ENCODE results near the gene SLC23A1. TPM values are rescaled to one million over a fixed set of nuclear protein-coding genes. Genes with fewer than 3 reads are reported as not detected.
A peak's percentile ranks its signal among the peaks of the same experiment; 100 is the strongest.
"Not testable (repeated sequence)": the region's sequence is repeated elsewhere in the genome, so short reads cannot be mapped to it uniquely, and the experiment has no call there.

SLC23A1 gene
- total RNA-seq, 1 donor from 2014 or later, result 2.1 TPM

DNA sequence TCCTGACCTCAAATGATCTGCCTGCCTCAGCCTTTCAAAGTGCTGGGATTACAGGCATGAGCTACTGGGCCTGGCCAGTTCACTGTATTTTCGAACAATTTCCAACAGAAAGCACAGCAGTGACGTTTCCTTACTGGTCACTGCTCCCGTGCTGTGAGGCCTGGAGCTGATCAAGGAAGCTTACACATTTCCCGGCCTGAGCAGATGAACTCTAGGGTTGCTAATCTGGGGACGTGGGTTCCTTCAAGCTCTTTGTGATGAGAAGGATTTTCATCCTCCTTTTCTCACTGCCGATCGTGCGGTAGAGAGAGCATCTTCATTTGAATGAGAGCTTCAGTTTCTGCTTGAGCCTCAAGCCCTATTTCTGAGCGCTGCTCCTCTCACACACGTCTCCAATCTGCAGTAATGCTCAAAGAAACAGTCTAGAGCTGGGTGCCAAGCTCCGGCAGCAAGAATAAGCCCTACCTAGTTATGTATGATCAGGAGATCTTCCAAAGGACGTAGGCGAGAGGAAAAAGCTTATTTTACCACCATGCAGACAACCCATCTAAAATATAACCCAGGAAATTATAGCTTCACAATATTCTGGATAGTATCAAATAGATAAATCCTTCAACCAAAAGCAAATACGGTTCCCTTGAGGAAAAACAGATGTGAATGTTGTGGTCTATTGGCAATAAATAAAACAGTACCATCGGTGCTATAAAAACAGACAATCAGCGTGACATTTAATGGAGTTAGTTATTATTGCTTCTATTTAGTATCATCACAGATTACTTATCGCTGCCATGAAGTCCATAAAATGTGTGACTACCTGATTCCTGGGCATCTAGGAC lies 28.1 kb upstream of the SLC23A1 start:
- H3K27ac Mint-ChIP-seq, result no peak overlapping the region
- no peaks in the 10 kb centered on the region for H3K27me3 Mint-ChIP-seq
- TF ChIP-seq, protein P1, sequence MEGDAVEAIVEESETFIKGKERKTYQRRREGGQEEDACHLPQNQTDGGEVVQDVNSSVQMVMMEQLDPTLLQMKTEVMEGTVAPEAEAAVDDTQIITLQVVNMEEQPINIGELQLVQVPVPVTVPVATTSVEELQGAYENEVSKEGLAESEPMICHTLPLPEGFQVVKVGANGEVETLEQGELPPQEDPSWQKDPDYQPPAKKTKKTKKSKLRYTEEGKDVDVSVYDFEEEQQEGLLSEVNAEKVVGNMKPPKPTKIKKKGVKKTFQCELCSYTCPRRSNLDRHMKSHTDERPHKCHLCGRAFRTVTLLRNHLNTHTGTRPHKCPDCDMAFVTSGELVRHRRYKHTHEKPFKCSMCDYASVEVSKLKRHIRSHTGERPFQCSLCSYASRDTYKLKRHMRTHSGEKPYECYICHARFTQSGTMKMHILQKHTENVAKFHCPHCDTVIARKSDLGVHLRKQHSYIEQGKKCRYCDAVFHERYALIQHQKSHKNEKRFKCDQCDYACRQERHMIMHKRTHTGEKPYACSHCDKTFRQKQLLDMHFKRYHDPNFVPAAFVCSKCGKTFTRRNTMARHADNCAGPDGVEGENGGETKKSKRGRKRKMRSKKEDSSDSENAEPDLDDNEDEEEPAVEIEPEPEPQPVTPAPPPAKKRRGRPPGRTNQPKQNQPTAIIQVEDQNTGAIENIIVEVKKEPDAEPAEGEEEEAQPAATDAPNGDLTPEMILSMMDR (conservative IDR thresholded peaks at IDR 0.05), result no peak
- peaks cover 11% of the 10 kb centered on the region for H3K4me1 Mint-ChIP-seq (ENCODE audit: unreplicated experiment)
- no peaks in the 10 kb centered on the region for H3K9me3 Mint-ChIP-seq
- DNase-seq (ENCODE audit: extremely low spot score, unreplicated experiment), result no peak
- peaks cover 6% of the 10 kb centered on the region for H3K36me3 Mint-ChIP-seq
- no peak overlapping the region for H3K4me3 Mint-ChIP-seq

DNA sequence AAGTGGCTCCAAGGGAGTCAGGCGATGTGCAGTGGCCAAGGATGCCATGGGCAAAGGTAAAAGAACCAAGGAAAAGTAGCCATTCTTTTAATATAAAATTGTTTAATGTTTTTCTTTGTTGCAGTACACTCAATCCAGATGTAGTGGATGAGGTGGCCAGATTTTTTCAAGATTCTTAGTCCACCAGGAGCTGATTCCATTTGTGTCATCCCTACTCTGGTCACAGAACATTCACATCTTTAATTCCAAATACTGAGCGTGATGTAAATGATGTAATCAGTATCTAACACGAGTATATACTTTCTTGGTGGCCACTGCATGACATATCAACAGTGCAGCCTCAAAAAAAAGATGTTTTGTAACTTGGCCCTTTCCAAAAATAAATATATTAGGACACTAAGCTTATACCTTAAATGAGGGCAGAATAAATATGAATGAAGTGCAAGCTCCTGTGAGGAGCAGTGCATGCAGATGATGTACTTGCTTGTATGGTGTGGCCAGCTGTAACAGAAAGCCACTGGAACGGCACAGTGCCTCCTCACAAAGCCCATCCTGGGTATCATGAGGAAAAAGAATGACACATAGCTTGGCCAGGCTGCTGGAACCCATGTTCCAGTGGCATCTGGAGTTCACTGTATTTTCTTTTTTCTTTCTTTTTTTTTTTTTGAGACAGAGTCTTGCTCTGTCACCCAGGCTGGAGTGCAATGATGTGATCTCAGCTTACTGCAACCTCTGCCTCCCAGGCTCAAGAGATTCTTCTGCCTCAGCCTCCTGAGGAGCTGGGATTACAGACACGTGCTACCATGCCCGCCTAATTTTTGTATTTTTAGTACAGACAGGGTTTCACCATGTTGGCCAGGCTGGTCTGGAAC lies 27.3 kb upstream of the SLC23A1 start:
- TF ChIP-seq, protein P1 (conservative IDR thresholded peaks at IDR 0.05), result no peak
- Mint-ChIP-seq H3K27me3 (no peaks in the 10 kb centered on the region), H3K36me3 (peaks cover 6% of the 10 kb centered on the region), H3K4me1 (ENCODE audit: unreplicated experiment) (peaks cover 11% of the 10 kb centered on the region), H3K27ac (no peak overlapping the region), H3K4me3 (no peak overlapping the region), H3K9me3 (no peaks in the 10 kb centered on the region)
- no peak for DNase-seq (ENCODE audit: extremely low spot score, unreplicated experiment)

DNA sequence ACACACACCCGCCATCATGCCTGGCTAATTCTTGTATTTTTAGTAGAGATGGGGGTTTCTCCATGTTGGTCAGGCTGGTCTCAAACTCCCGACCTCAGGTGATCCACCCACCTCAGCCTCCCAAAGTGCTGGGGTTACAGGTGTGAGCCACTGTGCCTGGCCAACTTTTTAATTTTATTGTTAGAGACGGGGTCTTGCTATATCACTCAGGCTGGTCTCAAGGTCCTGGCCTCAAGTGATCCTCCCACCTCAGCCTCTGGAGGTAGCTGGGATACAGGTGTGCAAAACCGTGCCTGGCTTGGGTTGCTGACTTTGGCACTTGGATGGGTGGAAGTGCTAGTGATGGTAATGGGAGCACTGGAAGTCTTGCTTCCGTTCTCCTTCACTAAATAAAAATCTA lies 26.0 kb upstream of the SLC23A1 start:
- not testable (repeated sequence) for H3K27ac Mint-ChIP-seq; H3K27me3 Mint-ChIP-seq; H3K36me3 Mint-ChIP-seq; H3K9me3 Mint-ChIP-seq; DNase-seq (ENCODE audit: extremely low spot score, unreplicated experiment); H3K4me3 Mint-ChIP-seq
- H3K4me1 Mint-ChIP-seq (ENCODE audit: unreplicated experiment), result peaks cover 14% of the 10 kb centered on the region

DNA sequence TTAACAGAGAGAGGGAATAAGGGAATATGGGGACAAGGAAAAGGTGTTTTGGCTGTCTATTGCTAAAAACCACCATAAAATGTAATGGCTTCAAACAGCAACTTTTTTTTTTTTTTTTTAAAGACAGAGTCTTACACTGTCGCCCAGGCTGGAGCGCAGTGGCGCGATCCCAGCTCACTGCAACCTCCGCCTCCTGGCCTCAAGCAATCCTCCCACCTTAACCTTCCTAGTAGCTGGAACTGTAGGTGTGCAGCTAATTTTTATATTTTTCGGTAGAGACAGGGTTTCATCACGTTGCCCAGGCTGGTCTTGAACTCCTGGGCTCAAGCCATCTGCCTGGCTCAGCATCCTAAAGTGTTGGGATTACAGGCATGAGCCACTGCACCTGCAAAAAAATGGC lies 25.1 kb upstream of the SLC23A1 start:
- H3K27me3 Mint-ChIP-seq, result no peaks in the 10 kb centered on the region
- peaks cover 22% of the 10 kb centered on the region for H3K4me1 Mint-ChIP-seq (ENCODE audit: unreplicated experiment)
- H3K9me3 Mint-ChIP-seq, result no peaks in the 10 kb centered on the region
- H3K27ac Mint-ChIP-seq, result peak overlapping the region; percentile 93
- H3K4me3 Mint-ChIP-seq, result peak overlapping the region; percentile 46
- TF ChIP-seq, protein P1 (conservative IDR thresholded peaks at IDR 0.05), result no peak
- H3K36me3 Mint-ChIP-seq, result peaks cover 3% of the 10 kb centered on the region
- DNase-seq (ENCODE audit: extremely low spot score, unreplicated experiment), result no peak

DNA sequence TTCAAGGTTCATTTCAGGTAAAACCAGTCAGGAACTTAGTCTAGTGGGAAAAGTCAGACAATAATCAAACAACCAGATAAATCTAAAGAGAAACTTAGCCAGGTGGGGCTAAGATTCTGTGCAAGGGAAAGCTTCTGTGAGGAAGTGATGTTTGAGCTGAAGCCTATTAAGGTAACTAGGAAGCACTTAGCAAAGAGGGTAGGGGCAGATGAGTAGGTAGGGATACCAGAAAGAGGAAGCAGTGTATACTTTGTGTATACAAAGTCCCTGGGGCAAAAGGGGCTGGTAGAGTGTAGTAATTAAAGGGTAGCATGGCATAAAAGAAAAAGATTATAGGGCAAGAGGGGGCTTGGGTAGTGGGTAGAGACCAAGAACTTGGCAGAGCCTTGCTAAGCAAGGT lies 24.4 kb upstream of the SLC23A1 start:
- TF ChIP-seq, protein P1 (conservative IDR thresholded peaks at IDR 0.05), result no peak
- peaks cover 28% of the 10 kb centered on the region for H3K4me1 Mint-ChIP-seq (ENCODE audit: unreplicated experiment)
- no peak for DNase-seq (ENCODE audit: extremely low spot score, unreplicated experiment)
- H3K9me3 Mint-ChIP-seq, result no peaks in the 10 kb centered on the region
- H3K36me3 Mint-ChIP-seq, result peaks cover 3% of the 10 kb centered on the region
- no peaks in the 10 kb centered on the region for H3K27me3 Mint-ChIP-seq
- H3K27ac Mint-ChIP-seq, result peak overlapping the region; percentile 93
- H3K4me3 Mint-ChIP-seq, result peak overlapping the region; percentile 46

DNA sequence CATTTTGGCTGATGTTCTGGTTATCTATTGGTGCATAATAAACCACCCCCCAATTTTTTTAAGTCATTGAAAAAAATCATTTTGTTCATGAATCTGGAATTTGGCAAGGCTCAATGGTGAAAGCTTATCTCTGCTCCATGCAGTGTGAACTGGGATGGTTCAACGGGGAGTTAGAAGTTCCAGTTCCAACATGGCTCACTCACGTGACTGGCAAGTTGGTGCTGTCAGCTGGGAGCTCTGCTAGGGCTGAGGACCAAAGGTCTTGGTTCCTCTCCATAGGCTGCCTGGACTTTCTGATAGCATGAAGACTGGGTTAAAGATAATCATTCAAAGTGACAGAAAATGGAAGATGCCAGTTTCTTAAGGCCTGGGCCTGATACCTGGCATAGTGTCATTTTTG lies 23.9 kb upstream of the SLC23A1 start:
- no peak overlapping the region for H3K4me3 Mint-ChIP-seq
- TF ChIP-seq, protein P1 (conservative IDR thresholded peaks at IDR 0.05), result no peak
- peaks cover 3% of the 10 kb centered on the region for H3K36me3 Mint-ChIP-seq
- H3K4me1 Mint-ChIP-seq (ENCODE audit: unreplicated experiment), result peaks cover 29% of the 10 kb centered on the region
- H3K9me3 Mint-ChIP-seq, result no peaks in the 10 kb centered on the region
- no peak for DNase-seq (ENCODE audit: extremely low spot score, unreplicated experiment)
- no peaks in the 10 kb centered on the region for H3K27me3 Mint-ChIP-seq
- peak overlapping the region; percentile 93 for H3K27ac Mint-ChIP-seq

Measured in type B pancreatic cell (in vitro differentiated cells).